ENCODE results near the gene ISOC2.
A peak's percentile ranks its signal among the peaks of the same experiment; 100 is the strongest.
"Not testable (repeated sequence)": the region's sequence is repeated elsewhere in the genome, so short reads cannot be mapped to it uniquely, and the experiment has no call there.

ISOC2 gene

GRCh38 chr19:55451163-55451964 lies 10.1 kb downstream of the ISOC2 start:
- Mint-ChIP-seq H3K4me1 (peaks cover 18% of the 10 kb centered on the region), H3K27me3 (ENCODE audit: low read depth) (peaks cover 34% of the 10 kb centered on the region), H3K9me3 (no peaks in the 10 kb centered on the region), H3K4me3 (peak overlapping the region; percentile 71 to 81 (median 81)), H3K36me3 (ENCODE audit: low read depth) (peaks cover 4% of the 10 kb centered on the region), H3K27ac (no peak overlapping the region)
- TF ChIP-seq CTCF (IDR thresholded peaks at IDR 0.05; ENCODE audit: unreplicated experiment in 3 of 3) = no peak

GRCh38 chr19:55449469-55449868 lies 12.0 kb downstream of the ISOC2 start:
- peak overlapping the region in 1 of 3 experiments; percentile 61 for H3K4me3 Mint-ChIP-seq
- H3K27me3 Mint-ChIP-seq (ENCODE audit: low read depth) = peaks cover 34% of the 10 kb centered on the region
- no peak for TF ChIP-seq CTCF (IDR thresholded peaks at IDR 0.05; ENCODE audit: unreplicated experiment in 3 of 3)
- peaks cover 18% of the 10 kb centered on the region for H3K4me1 Mint-ChIP-seq
- no peaks in the 10 kb centered on the region for H3K9me3 Mint-ChIP-seq
- H3K27ac Mint-ChIP-seq = no peak overlapping the region
- no peaks in the 10 kb centered on the region for H3K36me3 Mint-ChIP-seq (ENCODE audit: low read depth)

GRCh38 chr19:55448175-55448490 lies 13.3 kb downstream of the ISOC2 start:
- H3K4me3 Mint-ChIP-seq; H3K27ac Mint-ChIP-seq; H3K9me3 Mint-ChIP-seq; H3K36me3 Mint-ChIP-seq (ENCODE audit: low read depth): not testable (repeated sequence)
- Mint-ChIP-seq H3K27me3 (ENCODE audit: low read depth) (peaks cover 25% of the 10 kb centered on the region), H3K4me1 (peaks cover 15% of the 10 kb centered on the region)

GRCh38 chr19:55447421-55448174 lies 13.8 kb downstream of the ISOC2 start:
- TF ChIP-seq CTCF (IDR thresholded peaks at IDR 0.05; ENCODE audit: unreplicated experiment in 3 of 3) = no peak
- Mint-ChIP-seq H3K4me1 (peaks cover 11% of the 10 kb centered on the region), H3K4me3 (no peak overlapping the region), H3K36me3 (ENCODE audit: low read depth) (no peaks in the 10 kb centered on the region), H3K9me3 (no peaks in the 10 kb centered on the region), H3K27me3 (ENCODE audit: low read depth) (peaks cover 20% of the 10 kb centered on the region), H3K27ac (no peak overlapping the region)

- Mint-ChIP-seq H3K27me3 (ENCODE audit: low read depth) (peaks cover 9% of the 10 kb centered on the region), H3K27ac (no peak overlapping the region), H3K36me3 (ENCODE audit: low read depth) (no peaks in the 10 kb centered on the region), H3K4me3 (no peak overlapping the region), H3K9me3 (peaks cover 3% of the 10 kb centered on the region), H3K4me1 (peaks cover 18% of the 10 kb centered on the region)
- TF ChIP-seq CTCF (IDR thresholded peaks at IDR 0.05; ENCODE audit: unreplicated experiment in 3 of 3) = no peak
Measured at GRCh38 chr19:55446060-55446459, 15.4 kb downstream of the ISOC2 start.

GRCh38 chr19:55444646-55445045 lies 16.8 kb downstream of the ISOC2 start:
- Mint-ChIP-seq H3K9me3 (peaks cover 6% of the 10 kb centered on the region), H3K4me1 (peaks cover 17% of the 10 kb centered on the region), H3K27ac (no peak overlapping the region), H3K36me3 (ENCODE audit: low read depth) (no peaks in the 10 kb centered on the region), H3K4me3 (no peak overlapping the region), H3K27me3 (ENCODE audit: low read depth) (peaks cover 7% of the 10 kb centered on the region)
- no peak for TF ChIP-seq CTCF (IDR thresholded peaks at IDR 0.05; ENCODE audit: unreplicated experiment in 3 of 3)

Data from nephron (organoid).